ENCODE measurements around the gene CLMP.
"Not testable (repeated sequence)": the region's sequence is repeated elsewhere in the genome, so short reads cannot be mapped to it uniquely, and the experiment has no call there.

The CLMP gene

GRCh38 chr11:123164732-123165450 lies 30.2 kb downstream of the CLMP start:
- no peak for DNase-seq

GRCh38 chr11:123163621-123164020 lies 31.4 kb downstream of the CLMP start:
- DNase-seq = no peak

- DNase-seq = no peak
Observed at GRCh38 chr11:123161376-123162030, 33.5 kb downstream of the CLMP start.

GRCh38 chr11:123159183-123159857 lies 35.7 kb downstream of the CLMP start:
- no peak for DNase-seq

GRCh38 chr11:123158033-123159003 lies 36.7 kb downstream of the CLMP start:
- DNase-seq = no peak

- no peak for DNase-seq
Observed at GRCh38 chr11:123152951-123153350, 42.1 kb downstream of the CLMP start.

- not testable (repeated sequence) for DNase-seq
Observed at GRCh38 chr11:123152346-123152745, 42.7 kb downstream of the CLMP start.

- no peak for DNase-seq
Observed at GRCh38 chr11:123151796-123152195, 43.3 kb downstream of the CLMP start.

- no peak for DNase-seq
Observed at GRCh38 chr11:123151366-123151765, 43.7 kb downstream of the CLMP start.

- no peak for DNase-seq
Observed at GRCh38 chr11:123150882-123151281, 44.2 kb downstream of the CLMP start.

- no peak for DNase-seq
Observed at GRCh38 chr11:123148965-123149364, 46.1 kb downstream of the CLMP start.

GRCh38 chr11:123145661-123146060 lies 49.4 kb downstream of the CLMP start:
- DNase-seq = no peak

- no peak for DNase-seq
Observed at GRCh38 chr11:123145220-123145619, 49.8 kb downstream of the CLMP start.

GRCh38 chr11:123144707-123145106 lies 50.3 kb downstream of the CLMP start:
- DNase-seq = no peak

GRCh38 chr11:123143921-123144320 lies 51.1 kb downstream of the CLMP start:
- no peak for DNase-seq

GRCh38 chr11:123143476-123143875 lies 51.6 kb downstream of the CLMP start:
- no peak for DNase-seq

- no peak for DNase-seq
Observed at GRCh38 chr11:123139206-123139605, 55.8 kb downstream of the CLMP start.

GRCh38 chr11:123137431-123138224 lies 57.4 kb downstream of the CLMP start:
- DNase-seq = no peak

- no peak for DNase-seq
Observed at GRCh38 chr11:123135863-123136446, 59.1 kb downstream of the CLMP start.

GRCh38 chr11:123132881-123133280 lies 62.2 kb downstream of the CLMP start:
- DNase-seq = no peak

- not testable (repeated sequence) for DNase-seq
Observed at GRCh38 chr11:123132034-123132766, 62.8 kb downstream of the CLMP start.

All from NCI-H345 (cell line).